GM12801 (cell line): ENCODE measurements around the gene CDYL2.

Experiments
- TF ChIP-seq, protein P1 (sequence below): IDR thresholded peaks from one replicate; pipeline ENCODE4 v1.5.1; 2011; ENCODE audit warnings: control low read depth; ENCODE audit not compliant: insufficient read length; ENCODE audit errors: extremely low read depth

CDYL2 gene

DNA sequence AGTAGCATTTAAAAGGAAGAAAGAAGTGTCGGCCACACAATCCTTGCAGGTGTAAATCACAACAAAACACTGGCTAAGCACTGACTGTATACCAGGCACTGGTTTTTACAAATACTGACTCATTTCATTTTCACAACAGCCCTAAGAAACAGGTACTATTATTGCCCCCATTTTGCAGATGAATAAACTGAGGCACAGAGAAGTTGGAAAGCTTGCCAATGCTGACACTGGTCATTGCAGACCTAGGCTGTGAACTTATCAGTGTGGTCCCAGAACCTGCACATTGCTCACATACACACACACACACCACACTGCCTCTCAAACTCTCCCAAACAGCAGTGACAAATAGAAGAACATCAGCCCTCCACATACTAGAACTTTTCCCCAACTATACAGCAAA, 37.6 kb downstream of the CDYL2 start:
- TF ChIP-seq, protein P1, sequence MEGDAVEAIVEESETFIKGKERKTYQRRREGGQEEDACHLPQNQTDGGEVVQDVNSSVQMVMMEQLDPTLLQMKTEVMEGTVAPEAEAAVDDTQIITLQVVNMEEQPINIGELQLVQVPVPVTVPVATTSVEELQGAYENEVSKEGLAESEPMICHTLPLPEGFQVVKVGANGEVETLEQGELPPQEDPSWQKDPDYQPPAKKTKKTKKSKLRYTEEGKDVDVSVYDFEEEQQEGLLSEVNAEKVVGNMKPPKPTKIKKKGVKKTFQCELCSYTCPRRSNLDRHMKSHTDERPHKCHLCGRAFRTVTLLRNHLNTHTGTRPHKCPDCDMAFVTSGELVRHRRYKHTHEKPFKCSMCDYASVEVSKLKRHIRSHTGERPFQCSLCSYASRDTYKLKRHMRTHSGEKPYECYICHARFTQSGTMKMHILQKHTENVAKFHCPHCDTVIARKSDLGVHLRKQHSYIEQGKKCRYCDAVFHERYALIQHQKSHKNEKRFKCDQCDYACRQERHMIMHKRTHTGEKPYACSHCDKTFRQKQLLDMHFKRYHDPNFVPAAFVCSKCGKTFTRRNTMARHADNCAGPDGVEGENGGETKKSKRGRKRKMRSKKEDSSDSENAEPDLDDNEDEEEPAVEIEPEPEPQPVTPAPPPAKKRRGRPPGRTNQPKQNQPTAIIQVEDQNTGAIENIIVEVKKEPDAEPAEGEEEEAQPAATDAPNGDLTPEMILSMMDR, result no peak

DNA sequence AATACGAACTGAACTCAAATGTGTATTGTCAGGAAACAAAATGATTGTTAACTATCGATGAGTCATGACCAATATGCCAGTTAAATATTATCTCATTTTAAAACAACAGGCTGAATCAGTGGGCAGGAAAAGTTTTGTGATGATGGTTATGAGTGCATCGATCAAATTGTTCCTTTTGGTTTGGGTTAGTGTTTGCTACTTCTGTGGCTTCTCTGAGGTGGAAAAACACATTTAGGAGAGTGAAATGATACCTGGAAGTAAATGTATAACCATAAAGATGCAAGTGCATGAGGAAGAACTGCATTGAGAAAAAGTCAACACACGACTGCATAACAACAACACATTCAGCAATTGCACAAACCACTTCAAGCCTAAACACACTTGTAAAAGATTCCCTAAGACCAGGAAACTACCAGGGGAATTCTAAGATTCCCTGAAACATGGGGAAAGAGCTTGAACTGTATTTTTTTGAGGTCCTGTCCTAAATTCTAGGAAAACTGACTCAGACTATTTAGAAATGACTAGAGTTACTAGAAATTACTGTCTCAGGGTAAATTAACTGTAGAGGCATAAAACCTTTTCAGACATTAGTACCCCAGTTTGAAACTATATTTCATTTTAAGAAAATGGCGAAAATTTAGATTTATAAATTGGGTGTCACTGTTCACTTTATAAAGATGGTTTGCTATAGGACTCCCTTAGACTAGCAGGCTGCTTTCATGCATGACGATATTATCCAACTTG, 44.8 kb downstream of the CDYL2 start:
- TF ChIP-seq, protein P1, result no peak

DNA sequence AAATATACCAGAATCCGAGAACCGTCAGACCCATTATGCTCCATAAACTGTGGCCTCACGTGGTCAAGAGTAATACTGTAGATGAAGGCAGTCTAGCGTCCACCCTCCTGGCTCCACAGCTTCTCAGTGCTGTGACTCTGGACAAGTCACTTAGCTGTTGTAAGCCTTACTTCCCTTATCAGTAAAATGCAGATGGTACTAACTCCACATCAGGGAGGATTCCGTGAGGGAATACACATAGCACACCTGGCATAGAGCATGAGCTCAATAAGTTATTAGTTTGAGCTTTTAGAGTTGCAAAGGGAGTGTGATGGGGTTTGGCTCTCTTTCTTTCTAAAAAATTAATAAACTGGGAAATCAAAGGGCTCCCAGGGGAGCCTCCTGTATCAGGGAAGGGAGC, 49.9 kb downstream of the CDYL2 start:
- TF ChIP-seq, protein P1, result no peak

DNA sequence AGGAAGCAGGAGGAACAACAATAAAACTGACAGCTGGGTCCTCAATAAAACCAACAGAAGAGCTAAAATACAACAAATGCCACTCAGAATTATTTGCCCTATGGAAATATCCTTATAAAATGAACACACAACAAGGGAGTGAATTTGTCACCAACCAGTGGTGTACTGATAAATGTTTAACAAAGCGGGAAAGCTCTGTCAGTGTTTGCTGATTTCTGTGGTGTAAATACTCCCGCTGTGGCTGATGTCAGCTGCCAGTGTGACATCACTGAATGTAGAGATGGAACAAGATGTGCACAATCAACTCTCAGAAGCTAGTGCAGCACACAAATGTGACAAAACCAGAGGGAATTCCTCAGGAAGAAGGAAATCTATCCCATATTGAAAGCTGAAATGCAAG, 51.9 kb downstream of the CDYL2 start:
- TF ChIP-seq, protein P1, result no peak

- TF ChIP-seq, protein P1, result no peak
These were observed 53.2 kb downstream of the CDYL2 start for GRCh38 chr16:80751167-80751566.

GRCh38 chr16:80746231-80746630, 58.2 kb downstream of the CDYL2 start:
- TF ChIP-seq, protein P1, result no peak

- TF ChIP-seq, protein P1, result no peak
These were observed 59.5 kb downstream of the CDYL2 start for GRCh38 chr16:80744856-80745255.
